DND-41 (cell line): ENCODE results near the gene PUS7.

Experiments
- CTCF ChIP-seq: IDR thresholded peaks from 2 replicates; pipeline ENCODE4 v1.5.1; 2012; ENCODE audit warnings: borderline replicate concordance, low read length, moderate library complexity, mild to moderate bottlenecking; ENCODE audit not compliant: poor library complexity, severe bottlenecking; ENCODE audit errors: extremely low read depth
- EZH2 ChIP-seq: IDR thresholded peaks from 3 replicates; pipeline ENCODE4 v1.6.1; 2012; ENCODE audit warnings: borderline replicate concordance, low read depth, mild to moderate bottlenecking, moderate library complexity, low read length, inconsistent platforms; ENCODE audit not compliant: severe bottlenecking

GRCh38 chr7:105519353-105519752 lies 2.7 kb downstream of the PUS7 start:
- TF ChIP-seq EZH2 (no peak), CTCF (no peak)
